K562 (cell line): ENCODE data around the gene FAM117A. TPM values are rescaled to one million over a fixed set of nuclear protein-coding genes. Genes with fewer than 3 reads are reported as not detected.

Source experiments
- AFF1 ChIP-seq, 2 experiments: fragments of 450-650 bp; IDR thresholded peaks; 2 replicates each; pipeline ENCODE4 v1.6.1; 2018; ENCODE audit warnings: mild to moderate bottlenecking in 2 of 2, low read depth in 1 of 2; ENCODE audit not compliant: partially characterized antibody in 2 of 2
- ASH1L ChIP-seq: fragments of 450-650 bp; IDR thresholded peaks from 2 replicates; pipeline ENCODE4 v1.6.1; 2018; ENCODE audit warnings: borderline replicate concordance, mild to moderate bottlenecking, low read depth; ENCODE audit not compliant: partially characterized antibody
- CSDE1 ChIP-seq, 2 experiments: fragments of 450-650 bp; IDR thresholded peaks; 2 replicates each; pipeline ENCODE4 v1.6.1; 2016; ENCODE audit warnings: mild to moderate bottlenecking in 1 of 2
- FOXK2 ChIP-seq, 2 experiments: fragments of 450-650 bp; IDR thresholded peaks in 1 of 2; conservative IDR thresholded peaks in 1 of 2; 2 replicates each; pipeline ENCODE4 v1.6.1; 2016; ENCODE audit warnings: low read depth in 2 of 2, mild to moderate bottlenecking in 1 of 2
- KLF16 ChIP-seq: IDR thresholded peaks from 2 replicates; pipeline ENCODE4 v1.6.1; 2016; ENCODE audit warnings: antibody characterized with exemption
- MXI1 ChIP-seq: IDR thresholded peaks from 2 replicates; pipeline ENCODE4 v1.6.1; 2011; ENCODE audit warnings: low read depth, mild to moderate bottlenecking, improper control_type of control experiment, low read length
- NEUROD1 ChIP-seq: fragments of 150-350 bp; IDR thresholded peaks from 2 replicates; pipeline ENCODE4 v1.6.1; 2014; ENCODE audit warnings: borderline replicate concordance, low read length, low read depth; ENCODE audit not compliant: partially characterized antibody
- NFATC3 ChIP-seq: fragments of 450-650 bp; IDR thresholded peaks from 2 replicates; pipeline ENCODE4 v1.6.1; 2017; ENCODE audit warnings: mild to moderate bottlenecking
- PREB ChIP-seq: sonication (generic); formaldehyde crosslinking; IDR thresholded peaks from 2 replicates; pipeline ENCODE4 v1.8.1; 2023; ENCODE audit warnings: mild to moderate bottlenecking, missing genetic modification reagents
- SIN3A ChIP-seq, 2 experiments: fragments of 150-350 bp in 1 of 2; IDR thresholded peaks; 2 replicates each; pipeline ENCODE4 v1.6.1; 2011 to 2016; ENCODE audit warnings: borderline replicate concordance in 2 of 2, low read depth in 2 of 2, low read length in 2 of 2, mild to moderate bottlenecking in 2 of 2, moderate library complexity in 2 of 2; ENCODE audit not compliant: control insufficient read depth in 1 of 2
- TCF3 ChIP-seq: sonication (generic); formaldehyde crosslinking; IDR thresholded peaks from 2 replicates; pipeline ENCODE4 v1.4.0; 2020; ENCODE audit warnings: mild to moderate bottlenecking, missing genetic modification reagents
- THAP12 ChIP-seq: fragments of 250-450 bp; sonication (Bioruptor Pico); IDR thresholded peaks from 2 replicates; pipeline ENCODE4 v1.9.0; 2021; ENCODE audit warnings: mild to moderate bottlenecking, inconsistent platforms
- ZNF184 ChIP-seq: sonication (generic); formaldehyde crosslinking; IDR thresholded peaks from 2 replicates; pipeline ENCODE4 v1.5.0; 2020; ENCODE audit warnings: missing genetic modification reagents
- polyA plus RNA-seq, 8 experiments: library from polyadenylated mRNA; depleted of rRNA in 4 of 8; stranded (reverse) in 5 of 8; unstranded in 3 of 8; fragments of >200 nt; fragmentation: Nextera tagmentation in 2 of 8; fragmentation: Illumina TruSeq in 1 of 8; extraction: Ambion mirVana in 2 of 8; extraction: Trizol in 1 of 8; gene quantifications; 2 replicates each; pipeline versions ENCODE4 v1.2.1 to v1.2.3, GENCODE V29; 2011 to 2014; ENCODE audit warnings: inconsistent platforms in 1 of 8, missing spikeins in 1 of 8
- total RNA-seq, 7 experiments: library from RNA; depleted of rRNA in 6 of 7; stranded (reverse); fragments of >200 nt in 6 of 7; fragmentation: Illumina TruSeq in 2 of 7; extraction: Trizol in 2 of 7; gene quantifications; 2 replicates each; pipeline versions ENCODE4 v1.2.1 to v1.2.3, GENCODE V29; 2011 to 2021; ENCODE audit warnings: low replicate concordance in 1 of 7

The FAM117A gene
- total and polyA plus RNA-seq, 9 of the 15 experiments (the other 6 are each of a cell fraction or from before 2014, with no cell fraction given), result 3.1 to 79.7 (median 36.6) TPM

DNA sequence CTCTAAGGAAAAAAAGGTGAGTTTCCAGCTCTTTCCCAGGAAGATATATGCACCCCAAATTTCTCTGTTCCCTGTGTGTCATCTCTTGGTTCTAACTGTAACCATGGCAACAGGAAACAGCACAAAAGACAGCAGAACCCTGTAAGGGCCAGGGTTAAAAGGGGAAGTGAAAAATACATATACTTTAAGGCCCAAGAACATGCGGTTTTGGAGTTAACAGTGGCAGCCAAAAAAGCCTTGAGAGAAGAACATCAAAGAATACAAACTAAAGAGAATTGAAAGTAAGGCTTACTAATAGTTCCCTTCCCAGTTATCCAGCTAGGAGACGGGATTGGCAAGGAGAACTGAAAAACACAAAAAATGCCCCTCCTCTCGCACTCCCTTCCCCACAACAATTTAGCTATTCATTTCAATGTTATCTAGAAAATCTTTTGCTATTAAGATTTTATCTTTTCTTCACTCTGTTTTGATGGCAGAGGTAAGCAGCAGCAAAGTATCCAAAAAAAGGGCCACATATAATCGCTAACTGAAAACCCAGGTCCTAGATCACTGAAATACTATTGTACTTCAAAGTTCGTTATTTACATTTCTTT lies 87.6 kb downstream of the FAM117A start (continued):
- TF ChIP-seq PREB (no peak), FOXK2 (conservative IDR thresholded peaks at IDR 0.05 in 1 of 2, IDR thresholded peaks at IDR 0.05 in 1 of 2; ENCODE audit: low read depth in 2 of 2) (0 out of 4 replicates have a peak, but pooled peaks of 1 of the 2 experiments have one; percentile 17), MXI1 (peak; percentile 86; the same call in 1 of the 2 replicates), TCF3 (CRISPR knock-in tag) (no peak), SIN3A (IDR thresholded peaks at IDR 0.05; ENCODE audit: borderline replicate concordance in 2 of 2, control insufficient read depth in 1 of 2, low read depth in 2 of 2, low read length in 2 of 2) (0 out of 4 replicates have a peak, but pooled peaks of 1 of the 2 experiments have one; percentile 54), KLF16 (no peak), ASH1L (no peak), ZNF184 (CRISPR knock-in tag) (no peak), CSDE1 (IDR thresholded peaks at IDR 0.05) (peak in 1 of 2 experiments; percentile 94; a peak in 2 of 4 replicates), NFATC3 (0 out of 2 replicates have a peak, but pooled peaks have one; percentile 15), THAP12 (CRISPR knock-in tag) (no peak), AFF1 (IDR thresholded peaks at IDR 0.05; ENCODE audit: low read depth in 1 of 2, partially characterized antibody in 2 of 2) (no peak), NEUROD1 (peak; percentile 47)
